Measurements from ENCODE around the gene DBT. TPM values are rescaled to one million over a fixed set of nuclear protein-coding genes. Genes with fewer than 3 reads are reported as not detected.

Gene DBT
- total RNA-seq, 2 experiments from 2014 or later: 3.3 to 11.4 TPM

GRCh38 chr1:100296140-100296539 is 46.5 kb upstream of the DBT start:
- Histone ChIP-seq H4K20me1 (ENCODE audit: insufficient read depth, low read length) (no peaks in the 10 kb centered on the region), H3K9me3 (ENCODE audit: low read length) (no peaks in the 10 kb centered on the region), H2AFZ (ENCODE audit: low read length) (no peak overlapping the region), H3K4me1 (ENCODE audit: insufficient read depth, low read length, poor library complexity, severe bottlenecking) (no peaks in the 10 kb centered on the region), H3K4me3 (ENCODE audit: low read depth, low read length, poor library complexity, severe bottlenecking) (no peak overlapping the region), H3K27ac (ENCODE audit: low read depth, low read length, poor library complexity, severe bottlenecking) (no peak overlapping the region), H3K79me2 (ENCODE audit: insufficient read depth, low read depth, low read length) (no peaks in the 10 kb centered on the region), H3K36me3 (ENCODE audit: insufficient read depth, low read length) (peaks cover 28% of the 10 kb centered on the region), H3K4me2 (ENCODE audit: low read length) (no peak overlapping the region), H3K9me2 (ENCODE audit: insufficient read depth, low read length) (no peaks in the 10 kb centered on the region)
- intact Hi-C loops (cut with micrococcal nuclease; ENCODE audit: unreplicated experiment): no loop called here
- no TSS peak for BruUV-seq (replicated peaks)
- CTCF ChIA-PET (ENCODE audit: unreplicated experiment): no interaction called here
- DNase-seq (ENCODE audit: low spot score): no peak
- POLR2A ChIA-PET: interaction anchor here (0.6 to 1.3 kb wide), 3 partner anchors 9 to 189 kb away, joined by 3 to 4 read pairs (median 3); no protein-coding TSS in a partner anchor
- no peak for TF ChIP-seq EZH2phosphoT487 (IDR thresholded peaks at IDR 0.05; ENCODE audit: borderline replicate concordance, low read depth, low read length)
- TF ChIP-seq CTCF (conservative IDR thresholded peaks at IDR 0.05; ENCODE audit: low read length): no peak

- Histone ChIP-seq H3K36me3 (ENCODE audit: insufficient read depth, low read length) (peaks cover 61% of the 10 kb centered on the region), H3K79me2 (ENCODE audit: insufficient read depth, low read depth, low read length) (no peaks in the 10 kb centered on the region), H4K20me1 (ENCODE audit: insufficient read depth, low read length) (no peaks in the 10 kb centered on the region), H3K9me2 (ENCODE audit: insufficient read depth, low read length) (no peaks in the 10 kb centered on the region), H3K4me1 (ENCODE audit: insufficient read depth, low read length, poor library complexity, severe bottlenecking) (no peaks in the 10 kb centered on the region), H2AFZ (ENCODE audit: low read length) (no peak overlapping the region), H3K4me2 (ENCODE audit: low read length) (no peak overlapping the region), H3K9me3 (ENCODE audit: low read length) (no peaks in the 10 kb centered on the region), H3K4me3 (ENCODE audit: low read depth, low read length, poor library complexity, severe bottlenecking) (no peak overlapping the region), H3K27ac (ENCODE audit: low read depth, low read length, poor library complexity, severe bottlenecking) (no peak overlapping the region)
- intact Hi-C loops (cut with micrococcal nuclease; ENCODE audit: unreplicated experiment): no loop called here
- POLR2A ChIA-PET: no interaction called here
- no peak for DNase-seq (ENCODE audit: low spot score)
- TF ChIP-seq EZH2phosphoT487 (IDR thresholded peaks at IDR 0.05; ENCODE audit: borderline replicate concordance, low read depth, low read length) (no peak), CTCF (conservative IDR thresholded peaks at IDR 0.05; ENCODE audit: low read length) (no peak)
- BruUV-seq (replicated peaks): no TSS peak
- CTCF ChIA-PET (ENCODE audit: unreplicated experiment): no interaction called here
Measured at GRCh38 chr1:100292711-100293110, 43.1 kb upstream of the DBT start.

GRCh38 chr1:100290291-100290690 is 40.7 kb upstream of the DBT start:
- Histone ChIP-seq H3K79me2 (ENCODE audit: insufficient read depth, low read depth, low read length) (no peaks in the 10 kb centered on the region), H3K36me3 (ENCODE audit: insufficient read depth, low read length) (peaks cover 85% of the 10 kb centered on the region), H3K27ac (ENCODE audit: low read depth, low read length, poor library complexity, severe bottlenecking) (no peak overlapping the region), H3K9me2 (ENCODE audit: insufficient read depth, low read length) (no peaks in the 10 kb centered on the region), H2AFZ (ENCODE audit: low read length) (no peak overlapping the region), H3K4me2 (ENCODE audit: low read length) (no peak overlapping the region), H3K9me3 (ENCODE audit: low read length) (no peaks in the 10 kb centered on the region), H3K4me3 (ENCODE audit: low read depth, low read length, poor library complexity, severe bottlenecking) (no peak overlapping the region), H4K20me1 (ENCODE audit: insufficient read depth, low read length) (no peaks in the 10 kb centered on the region), H3K4me1 (ENCODE audit: insufficient read depth, low read length, poor library complexity, severe bottlenecking) (no peaks in the 10 kb centered on the region)
- BruUV-seq (replicated peaks): no TSS peak
- CTCF ChIA-PET (ENCODE audit: unreplicated experiment): no interaction called here
- intact Hi-C loops (cut with micrococcal nuclease; ENCODE audit: unreplicated experiment): no loop called here
- no peak for DNase-seq (ENCODE audit: low spot score)
- POLR2A ChIA-PET: interaction anchor here (1.0 to 1.2 kb wide), 2 partner anchors 19 to 20 kb away, joined by 3 to 5 read pairs; no protein-coding TSS in a partner anchor
- TF ChIP-seq CTCF (conservative IDR thresholded peaks at IDR 0.05; ENCODE audit: low read length) (no peak), EZH2phosphoT487 (IDR thresholded peaks at IDR 0.05; ENCODE audit: borderline replicate concordance, low read depth, low read length) (no peak)

Measured in OCI-LY7 (cell line).